ENCODE results near the gene RUSC1.
"Not testable (repeated sequence)": the region's sequence is repeated elsewhere in the genome, so short reads cannot be mapped to it uniquely, and the experiment has no call there.

The RUSC1 gene

GRCh38 chr1:155326631-155327037 is 5.9 kb downstream of the RUSC1 start:
- no peak overlapping the region for H3K4me3 ChIP-seq (replicated peaks; ENCODE audit: low read depth, low read length)
- no peak for TF ChIP-seq CTCF (IDR thresholded peaks at IDR 0.05; ENCODE audit: low read depth, low read length, missing control alignments)
- no peak for DNase-seq (ENCODE audit: extremely low read depth, low read depth)

- no peak for DNase-seq (ENCODE audit: extremely low read depth, low read depth)
- no peak for TF ChIP-seq CTCF (IDR thresholded peaks at IDR 0.05; ENCODE audit: low read depth, low read length, missing control alignments)
- H3K4me3 ChIP-seq (replicated peaks; ENCODE audit: low read depth, low read length), result no peak overlapping the region
Observed at GRCh38 chr1:155327981-155328380, 7.3 kb downstream of the RUSC1 start.

GRCh38 chr1:155328856-155329255 is 8.2 kb downstream of the RUSC1 start:
- not testable (repeated sequence) for H3K4me3 ChIP-seq (replicated peaks; ENCODE audit: low read depth, low read length); DNase-seq (ENCODE audit: extremely low read depth, low read depth)

GRCh38 chr1:155329980-155330598 is 9.4 kb downstream of the RUSC1 start:
- TF ChIP-seq CTCF (IDR thresholded peaks at IDR 0.05; ENCODE audit: low read depth, low read length, missing control alignments), result no peak
- H3K4me3 ChIP-seq (replicated peaks; ENCODE audit: low read depth, low read length), result no peak overlapping the region
- no peak for DNase-seq (ENCODE audit: extremely low read depth, low read depth)

- DNase-seq (ENCODE audit: extremely low read depth, low read depth), result no peak
- no peak for TF ChIP-seq CTCF (IDR thresholded peaks at IDR 0.05; ENCODE audit: low read depth, low read length, missing control alignments)
- no peak overlapping the region for H3K4me3 ChIP-seq (replicated peaks; ENCODE audit: low read depth, low read length)
Observed at GRCh38 chr1:155334962-155335361, 14.3 kb downstream of the RUSC1 start.

- no peak for DNase-seq (ENCODE audit: extremely low read depth, low read depth)
- H3K4me3 ChIP-seq (replicated peaks; ENCODE audit: low read depth, low read length), result no peak overlapping the region
- TF ChIP-seq CTCF (IDR thresholded peaks at IDR 0.05; ENCODE audit: low read depth, low read length, missing control alignments), result no peak
Observed at GRCh38 chr1:155339515-155340097, 18.9 kb downstream of the RUSC1 start.

- no peak for DNase-seq (ENCODE audit: extremely low read depth, low read depth)
- no peak for TF ChIP-seq CTCF (IDR thresholded peaks at IDR 0.05; ENCODE audit: low read depth, low read length, missing control alignments)
- no peak overlapping the region for H3K4me3 ChIP-seq (replicated peaks; ENCODE audit: low read depth, low read length)
Observed at GRCh38 chr1:155342842-155343241, 22.1 kb downstream of the RUSC1 start.

All from HFF-Myc (cell line).